ENCODE measurements around the gene PPM1N. TPM values are rescaled to one million over a fixed set of nuclear protein-coding genes. Genes with fewer than 3 reads are reported as not detected.

The PPM1N gene
- total and polyA plus RNA-seq, 2 of the 13 experiments (the other 11 are each of a cell fraction or from before 2014, with no cell fraction given): 0.31 to 1.8 TPM

- TF ChIP-seq ZNF281 (CRISPR knock-in tag; IDR thresholded peaks at IDR 0.05; ENCODE audit: borderline replicate concordance) (0 out of 2 replicates have a peak, but pooled peaks have one; percentile 34), ATF7-NPFF (CRISPR knock-in tag; IDR thresholded peaks at IDR 0.05; ENCODE audit: low read depth) (no peak), ZNF292 (CRISPR knock-in tag; IDR thresholded peaks at IDR 0.05; ENCODE audit: borderline replicate concordance, low read depth) (no peak), HOXA9 (CRISPR knock-in tag; IDR thresholded peaks at IDR 0.05; ENCODE audit: borderline replicate concordance) (0 out of 2 replicates have a peak, but pooled peaks have one; percentile 25), USF2 (IDR thresholded peaks at IDR 0.05; ENCODE audit: low read depth, low read length) (no peak), USF2 (CRISPR knock-in tag; IDR thresholded peaks at IDR 0.05; ENCODE audit: borderline replicate concordance) (no peak), GRHL1 (CRISPR knock-in tag; conservative IDR thresholded peaks at IDR 0.05) (no peak), NFE2L2 (IDR thresholded peaks at IDR 0.05; ENCODE audit: low read length) (no peak), TCF7 (IDR thresholded peaks at IDR 0.05; ENCODE audit: low read depth) (no peak), GTF3A (CRISPR knock-in tag; conservative IDR thresholded peaks at IDR 0.05) (no peak), ZNF724P (CRISPR knock-in tag; IDR thresholded peaks at IDR 0.05; ENCODE audit: borderline replicate concordance) (0 out of 2 replicates have a peak, but pooled peaks have one; percentile 15), CCDC6 (CRISPR knock-in tag; IDR thresholded peaks at IDR 0.05) (0 out of 2 replicates have a peak, but pooled peaks have one; percentile 61), PBX2 (CRISPR knock-in tag; IDR thresholded peaks at IDR 0.05) (no peak)
These were observed 29.5 kb upstream of the PPM1N start (continued) for GRCh38 chr19:45468803-45469131.
